GM12801 (cell line): ENCODE results near the gene DENND4C.

ENCODE experiments used
- CTCF ChIP-seq: IDR thresholded peaks from one replicate; pipeline ENCODE4 v1.5.1; 2011; ENCODE audit warnings: control low read depth; ENCODE audit not compliant: insufficient read length; ENCODE audit errors: extremely low read depth

DENND4C gene

GRCh38 chr9:19229595-19230354 is 718 bp upstream of the DENND4C start:
- TF ChIP-seq CTCF = no peak

GRCh38 chr9:19231126-19231903 is 822 bp downstream of the DENND4C start:
- no peak for TF ChIP-seq CTCF

GRCh38 chr9:19231904-19232822 is 1.7 kb downstream of the DENND4C start:
- TF ChIP-seq CTCF = no peak

- TF ChIP-seq CTCF = no peak
Observed at GRCh38 chr9:19232823-19233194, 2.3 kb downstream of the DENND4C start.

- no peak for TF ChIP-seq CTCF
Observed at GRCh38 chr9:19233344-19233743, 2.9 kb downstream of the DENND4C start.

- TF ChIP-seq CTCF = no peak
Observed at GRCh38 chr9:19239955-19240354, 9.5 kb downstream of the DENND4C start.

- TF ChIP-seq CTCF = no peak
Observed at GRCh38 chr9:19241728-19242127, 11.2 kb downstream of the DENND4C start.
